ENCODE data around the gene RFESD.
"Not testable (repeated sequence)": the region's sequence is repeated elsewhere in the genome, so short reads cannot be mapped to it uniquely, and the experiment has no call there.

RFESD gene

GRCh38 chr5:95667678-95668077 is 21.1 kb downstream of the RFESD start:
- no peak for DNase-seq

- DNase-seq: no peak
Observed at GRCh38 chr5:95668216-95668615, 21.6 kb downstream of the RFESD start.

- no peak for DNase-seq
Observed at GRCh38 chr5:95668728-95669127, 22.2 kb downstream of the RFESD start.

- DNase-seq: peak in 1 of 2 donors; percentile 57
Observed at GRCh38 chr5:95669540-95669939, 23.0 kb downstream of the RFESD start.

- no peak for DNase-seq
Observed at GRCh38 chr5:95669985-95670384, 23.4 kb downstream of the RFESD start.

GRCh38 chr5:95670568-95670967 is 24.0 kb downstream of the RFESD start:
- DNase-seq: no peak

GRCh38 chr5:95671826-95672225 is 25.2 kb downstream of the RFESD start:
- no peak for DNase-seq

- DNase-seq: no peak
Observed at GRCh38 chr5:95672641-95673040, 26.1 kb downstream of the RFESD start.

GRCh38 chr5:95673081-95673480 is 26.5 kb downstream of the RFESD start:
- no peak for DNase-seq

- DNase-seq: no peak
Observed at GRCh38 chr5:95682891-95683290, 36.3 kb downstream of the RFESD start, which contains the start of gene SPATA9. Gene SPATA9, minus strand, starts transcription at chr5:95682991. Its CDS starts 137 bp downstream, at chr5:95682854.

- DNase-seq: no peak
Observed at GRCh38 chr5:95684361-95684760, 37.8 kb downstream of the RFESD start.

GRCh38 chr5:95686651-95687050 is 40.1 kb downstream of the RFESD start:
- no peak for DNase-seq

GRCh38 chr5:95689680-95690079 is 43.1 kb downstream of the RFESD start:
- DNase-seq: no peak

- DNase-seq: no peak
Observed at GRCh38 chr5:95690333-95690732, 43.8 kb downstream of the RFESD start.

GRCh38 chr5:95697781-95698681 is 51.5 kb downstream of the RFESD start:
- no peak for DNase-seq

- DNase-seq: no peak
Observed at GRCh38 chr5:95699337-95699736, 52.8 kb downstream of the RFESD start.

GRCh38 chr5:95701074-95701473 is 54.5 kb downstream of the RFESD start:
- no peak for DNase-seq

- DNase-seq: no peak
Observed at GRCh38 chr5:95704150-95704549, 57.6 kb downstream of the RFESD start.

GRCh38 chr5:95706196-95706595 is 59.6 kb downstream of the RFESD start:
- DNase-seq: not testable (repeated sequence)

- DNase-seq: no peak
Observed at GRCh38 chr5:95707055-95707454, 60.5 kb downstream of the RFESD start.
